H9 (cell line): ENCODE measurements around the gene CAPN8. TPM values are rescaled to one million over a fixed set of nuclear protein-coding genes. Genes with fewer than 3 reads are reported as not detected.
A peak's percentile ranks its signal among the peaks of the same experiment; 100 is the strongest.

Source experiments
- DNase-seq: peaks from one replicate; pipeline ENCODE4 v3.0.0-alpha.2; 2017
- H2AFZ ChIP-seq: one replicate; pipeline ENCODE4 v1.6.1; 2013; ENCODE audit warnings: mild to moderate bottlenecking, low read length, control low read depth, moderate library complexity
- H2AK5ac ChIP-seq: 2 replicates; pipeline ENCODE4 v1.6.1; 2013; ENCODE audit warnings: low read length, control low read depth, mixed read lengths; ENCODE audit not compliant: insufficient read length
- H2BK120ac ChIP-seq: one replicate; pipeline ENCODE4 v1.6.1; 2013; ENCODE audit warnings: low read depth, mild to moderate bottlenecking, low read length, control low read depth, inconsistent platforms; ENCODE audit not compliant: poor library complexity, severe bottlenecking
- H2BK12ac ChIP-seq: 2 replicates; pipeline ENCODE4 v1.6.1; 2013; ENCODE audit warnings: low read length, control low read depth, mixed read lengths, low read depth; ENCODE audit not compliant: insufficient read length
- H2BK15ac ChIP-seq: 2 replicates; pipeline ENCODE4 v1.6.1; 2013; ENCODE audit warnings: low read depth, low read length, control low read depth
- H2BK20ac ChIP-seq: one replicate; pipeline ENCODE4 v1.6.1; 2013; ENCODE audit warnings: low read depth, mild to moderate bottlenecking, low read length, control low read depth, inconsistent platforms; ENCODE audit not compliant: poor library complexity, severe bottlenecking
- H2BK5ac ChIP-seq: 2 replicates; pipeline ENCODE4 v1.6.1; 2013; ENCODE audit warnings: low read length, control low read depth, mixed read lengths; ENCODE audit not compliant: insufficient read length
- H3K14ac ChIP-seq: 2 replicates; pipeline ENCODE4 v1.6.1; 2013; ENCODE audit warnings: low read length, control low read depth; ENCODE audit not compliant: insufficient read depth
- H3K18ac ChIP-seq: 2 replicates; pipeline ENCODE4 v1.6.1; 2013; ENCODE audit warnings: low read depth, mild to moderate bottlenecking, mixed read lengths, low read length, control low read depth; ENCODE audit not compliant: insufficient read length
- H3K23ac ChIP-seq: 2 replicates; pipeline ENCODE4 v1.6.1; 2013; ENCODE audit warnings: low read length, control low read depth, mixed read lengths, low read depth; ENCODE audit not compliant: insufficient read length
- H3K23me2 ChIP-seq: 2 replicates; pipeline ENCODE4 v1.6.1; 2013; ENCODE audit warnings: low read depth, mild to moderate bottlenecking, mixed read lengths, low read length, control low read depth; ENCODE audit not compliant: insufficient read length, poor library complexity, severe bottlenecking
- H3K27ac ChIP-seq: 2 replicates; pipeline ENCODE4 v1.5.1; 2013; ENCODE audit warnings: low read length, control low read depth, mixed read lengths, low read depth; ENCODE audit not compliant: insufficient read length
- H3K27me3 ChIP-seq: 2 replicates; pipeline ENCODE4 v1.6.1; 2013; ENCODE audit warnings: low read length, control low read depth, inconsistent platforms; ENCODE audit not compliant: insufficient read depth
- H3K4ac ChIP-seq: 2 replicates; pipeline ENCODE4 v1.6.1; 2013; ENCODE audit warnings: low read depth, mild to moderate bottlenecking, control low read depth, inconsistent platforms, low read length, moderate library complexity
- H3K4me1 ChIP-seq: 2 replicates; pipeline ENCODE4 v1.6.1; 2013; ENCODE audit warnings: low read length, control low read depth, inconsistent platforms; ENCODE audit not compliant: insufficient read depth
- H3K4me2 ChIP-seq: 2 replicates; pipeline ENCODE4 v1.6.1; 2013; ENCODE audit warnings: low read length, control low read depth, mixed read lengths; ENCODE audit not compliant: insufficient read length, insufficient read depth
- H3K56ac ChIP-seq: 2 replicates; pipeline ENCODE4 v1.6.1; 2013; ENCODE audit warnings: low read depth, mild to moderate bottlenecking, mixed read lengths, low read length, control low read depth; ENCODE audit not compliant: insufficient read length
- H3K79me1 ChIP-seq: 2 replicates; pipeline ENCODE4 v1.6.1; 2013; ENCODE audit warnings: low read depth, mild to moderate bottlenecking, moderate library complexity, low read length, control low read depth, inconsistent platforms; ENCODE audit not compliant: insufficient read depth, poor library complexity, severe bottlenecking
- H3K79me2 ChIP-seq: 2 replicates; pipeline ENCODE4 v1.6.1; 2013; ENCODE audit warnings: low read length, control low read depth, inconsistent platforms; ENCODE audit not compliant: insufficient read depth
- H3K9ac ChIP-seq: 2 replicates; pipeline ENCODE4 v1.6.1; 2013; ENCODE audit warnings: low read length, control low read depth, mixed read lengths; ENCODE audit not compliant: insufficient read length; ENCODE audit errors: extremely low read depth
- H3K9me3 ChIP-seq: one replicate; pipeline ENCODE4 v1.6.1; 2013; ENCODE audit warnings: low read depth, low read length, inconsistent platforms; ENCODE audit not compliant: control insufficient read depth
- H3T11ph ChIP-seq: one replicate; pipeline ENCODE4 v1.6.1; 2013; ENCODE audit warnings: mild to moderate bottlenecking, low read length, control low read depth, inconsistent platforms
- H4K20me1 ChIP-seq: one replicate; pipeline ENCODE4 v1.6.1; 2013; ENCODE audit not compliant: control insufficient read depth, insufficient read length, insufficient read depth
- H4K5ac ChIP-seq: 2 replicates; pipeline ENCODE4 v1.6.1; 2013; ENCODE audit warnings: low read depth, mild to moderate bottlenecking, mixed read lengths, low read length, control low read depth; ENCODE audit not compliant: insufficient read length
- H4K8ac ChIP-seq: replicated peaks from 2 replicates; pipeline ENCODE4 v1.6.1; 2013; ENCODE audit warnings: low read length, control low read depth, mixed read lengths, low read depth; ENCODE audit not compliant: insufficient read length
- H4K91ac ChIP-seq: 2 replicates; pipeline ENCODE4 v1.6.1; 2013; ENCODE audit warnings: low read depth, mild to moderate bottlenecking, moderate library complexity, mixed read lengths, low read length, control low read depth; ENCODE audit not compliant: insufficient read length
- H3K27ac Mint-ChIP-seq, 3 experiments: 2 replicates in 2 of 3; 3 replicates in 1 of 3; pipeline ENCODE4 v1.8.0; 2020 to 2021; ENCODE audit warnings: mixed read lengths in 3 of 3, mild to moderate bottlenecking in 1 of 3, moderate library complexity in 1 of 3
- H3K27me3 Mint-ChIP-seq: 2 replicates; pipeline ENCODE4 v1.8.0; 2021; ENCODE audit warnings: low read depth, mild to moderate bottlenecking, moderate library complexity, mixed read lengths
- H3K36me3 Mint-ChIP-seq, 3 experiments: 2 replicates in 2 of 3; 3 replicates in 1 of 3; pipeline ENCODE4 v1.8.0; 2020 to 2021; ENCODE audit warnings: low read depth in 3 of 3, mixed read lengths in 3 of 3; ENCODE audit not compliant: insufficient read depth in 1 of 3
- H3K4me1 Mint-ChIP-seq, 2 experiments: 2 replicates each; pipeline ENCODE4 v1.8.0; 2020; ENCODE audit warnings: mixed read lengths in 2 of 2
- H3K4me3 Mint-ChIP-seq, 2 experiments: 2 replicates in 1 of 2; 3 replicates in 1 of 2; pipeline ENCODE4 v1.8.0; 2020 to 2021; ENCODE audit warnings: mild to moderate bottlenecking in 2 of 2, mixed read lengths in 2 of 2, moderate library complexity in 1 of 2
- H3K9me3 Mint-ChIP-seq, 2 experiments: 2 replicates in 1 of 2; 3 replicates in 1 of 2; pipeline ENCODE4 v1.8.0; 2020; ENCODE audit warnings: mild to moderate bottlenecking in 2 of 2, mixed read lengths in 2 of 2, moderate library complexity in 1 of 2
- WGBS: extraction: QIAGEN DNeasy Blood & Tissue Kit; methylation state at CpG from one replicate; pipeline ENCODE4 v1.1.7; 2013; ENCODE audit warnings: missing lambda C conversion rate, low lambda C conversion rate, mixed read lengths; ENCODE audit not compliant: insufficient read length; ENCODE audit errors: extremely low coverage; 5-methylcytosine and 5-hydroxymethylcytosine counted together
- total RNA-seq: library from RNA; stranded (reverse); gene quantifications from 2 replicates; pipeline ENCODE4 v1.2.1, GENCODE V29; 2021
- TF ChIP-seq, protein P1 (sequence below): fragments of 200-600 bp; sonication (generic); conservative IDR thresholded peaks from 3 replicates; pipeline ENCODE4 v1.8.0; 2021; ENCODE audit warnings: antibody characterized with exemption, mild to moderate bottlenecking

CAPN8 gene
- total RNA-seq, 1 experiment from 2014 or later, result not detected

DNA sequence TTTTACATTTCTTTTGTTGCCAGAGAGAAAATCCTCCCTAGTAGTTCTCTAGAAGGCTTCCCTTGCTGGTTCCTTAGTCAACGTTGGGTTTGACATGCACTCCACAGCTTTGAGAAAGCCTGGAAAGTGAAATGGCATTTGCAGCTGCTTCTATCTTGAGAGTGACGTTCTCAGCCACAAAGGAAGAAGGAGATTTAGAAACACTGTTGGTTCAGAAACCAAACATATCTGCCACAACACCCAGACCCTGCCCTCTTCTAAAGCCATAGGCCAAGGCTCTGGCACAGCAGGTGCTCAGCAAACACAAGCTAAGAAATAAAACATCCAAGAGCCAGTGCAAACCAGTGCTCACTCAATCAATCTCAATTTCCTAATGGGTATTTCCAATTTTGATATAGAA, 150.9 kb downstream of the CAPN8 start:
- H2AFZ ChIP-seq, result no peak overlapping the region
- no peak overlapping the region for H2BK5ac ChIP-seq
- H3K4me1 Mint-ChIP-seq, result peaks cover 19 to 20% of the 10 kb centered on the region in 2 experiments
- no peaks in the 10 kb centered on the region for H3K23me2 ChIP-seq
- H3K18ac ChIP-seq, result no peak overlapping the region
- H3K14ac ChIP-seq, result no peak overlapping the region
- no peak overlapping the region for H3K23ac ChIP-seq
- peaks cover 17 to 19% of the 10 kb centered on the region in 2 experiments for H3K9me3 Mint-ChIP-seq
- H2BK15ac ChIP-seq, result no peak overlapping the region
- TF ChIP-seq, protein P1, sequence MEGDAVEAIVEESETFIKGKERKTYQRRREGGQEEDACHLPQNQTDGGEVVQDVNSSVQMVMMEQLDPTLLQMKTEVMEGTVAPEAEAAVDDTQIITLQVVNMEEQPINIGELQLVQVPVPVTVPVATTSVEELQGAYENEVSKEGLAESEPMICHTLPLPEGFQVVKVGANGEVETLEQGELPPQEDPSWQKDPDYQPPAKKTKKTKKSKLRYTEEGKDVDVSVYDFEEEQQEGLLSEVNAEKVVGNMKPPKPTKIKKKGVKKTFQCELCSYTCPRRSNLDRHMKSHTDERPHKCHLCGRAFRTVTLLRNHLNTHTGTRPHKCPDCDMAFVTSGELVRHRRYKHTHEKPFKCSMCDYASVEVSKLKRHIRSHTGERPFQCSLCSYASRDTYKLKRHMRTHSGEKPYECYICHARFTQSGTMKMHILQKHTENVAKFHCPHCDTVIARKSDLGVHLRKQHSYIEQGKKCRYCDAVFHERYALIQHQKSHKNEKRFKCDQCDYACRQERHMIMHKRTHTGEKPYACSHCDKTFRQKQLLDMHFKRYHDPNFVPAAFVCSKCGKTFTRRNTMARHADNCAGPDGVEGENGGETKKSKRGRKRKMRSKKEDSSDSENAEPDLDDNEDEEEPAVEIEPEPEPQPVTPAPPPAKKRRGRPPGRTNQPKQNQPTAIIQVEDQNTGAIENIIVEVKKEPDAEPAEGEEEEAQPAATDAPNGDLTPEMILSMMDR, result no peak
- no peak overlapping the region for H3K9ac ChIP-seq
- peaks cover 5% of the 10 kb centered on the region for H3K27me3 Mint-ChIP-seq
- H3K27me3 ChIP-seq, result no peaks in the 10 kb centered on the region
- no peak overlapping the region for H3T11ph ChIP-seq
- H3K56ac ChIP-seq, result no peak overlapping the region
- no peaks in the 10 kb centered on the region for H3K79me2 ChIP-seq
- H4K91ac ChIP-seq, result no peak overlapping the region
- H3K79me1 ChIP-seq, result no peaks in the 10 kb centered on the region
- H2BK12ac ChIP-seq, result no peak overlapping the region
- no peak overlapping the region for H3K4me3 Mint-ChIP-seq
- DNase-seq, result no peak
- H4K20me1 ChIP-seq, result no peaks in the 10 kb centered on the region
- no peak overlapping the region for H2AK5ac ChIP-seq
- peaks cover 3 to 25% (median 6%) of the 10 kb centered on the region in 3 experiments; a peak in 5 of 7 replicates for H3K36me3 Mint-ChIP-seq
- H3K4me2 ChIP-seq, result no peak overlapping the region
- no peak overlapping the region for H3K27ac ChIP-seq
- H2BK120ac ChIP-seq, result no peak overlapping the region
- WGBS, result no CpG with 5 or more reads among the region's 2 CpGs
- no peaks in the 10 kb centered on the region for H3K9me3 ChIP-seq
- H2BK20ac ChIP-seq, result no peak overlapping the region
- no peak overlapping the region for H4K5ac ChIP-seq
- no peak overlapping the region for H3K4ac ChIP-seq
- H4K8ac ChIP-seq, result no peak overlapping the region
- peaks cover 6% of the 10 kb centered on the region; the same call in 1 of the 2 replicates for H3K4me1 ChIP-seq
- H3K27ac Mint-ChIP-seq, result peak overlapping the region in 1 of 3 experiments; percentile 66; a peak in 2 of 7 replicates
